Suprapubic skin (tissue), 4 donors: Measurements from ENCODE around the gene BHLHE41.

ENCODE experiments used
- CTCF ChIP-seq, 2 donors: fragments of 200-600 bp in 1 of 2; fragments of 450-650 bp in 1 of 2; sonication (generic) in 1 of 2; IDR thresholded peaks; one replicate each; pipeline ENCODE4 v1.5.1; 2016 to 2019; ENCODE audit warnings: antibody characterized with exemption in 2 of 2, mild to moderate bottlenecking in 1 of 2, moderate library complexity in 1 of 2
- POLR2A ChIP-seq, 2 donors: fragments of 450-650 bp; IDR thresholded peaks; one replicate each; pipeline ENCODE4 v1.6.1; 2017; ENCODE audit warnings: antibody characterized with exemption in 2 of 2, mild to moderate bottlenecking in 2 of 2, moderate library complexity in 2 of 2
- POLR2AphosphoS5 ChIP-seq, 3 donors: sonication (generic); formaldehyde crosslinking; IDR thresholded peaks; one replicate each; pipeline ENCODE4 v1.6.1; 2017; ENCODE audit warnings: antibody characterized with exemption in 3 of 3

GRCh38 chr12:26091822-26092221, 33.0 kb downstream of the BHLHE41 start:
- TF ChIP-seq CTCF (IDR thresholded peaks at IDR 0.05) (no peak), POLR2AphosphoS5 (IDR thresholded peaks at IDR 0.05) (no peak), POLR2A (IDR thresholded peaks at IDR 0.05) (no peak)
